Loucy (cell line): ENCODE results near the gene SLC52A1.

Source experiments
- H2AFZ ChIP-seq: fragments of 200-600 bp; sonication (generic); 2 replicates; pipeline ENCODE4 v1.6.0; 2016; ENCODE audit warnings: antibody characterized with exemption, mild to moderate bottlenecking, low read length, moderate library complexity
- H3F3A ChIP-seq: fragments of 200-600 bp; 2 replicates; pipeline ENCODE4 v1.6.0; 2016; ENCODE audit warnings: antibody characterized with exemption, low read depth, mild to moderate bottlenecking
- H3K27me3 ChIP-seq: fragments of 200-600 bp; sonication (generic); 2 replicates; pipeline ENCODE4 v1.6.1; 2014; ENCODE audit warnings: low read length, mild to moderate bottlenecking; ENCODE audit not compliant: insufficient read depth, poor library complexity, severe bottlenecking
- H3K36me3 ChIP-seq: fragments of 200-600 bp; sonication (generic); 2 replicates; pipeline ENCODE4 v1.6.1; 2016; ENCODE audit warnings: low read length; ENCODE audit not compliant: insufficient read depth
- H3K4me1 ChIP-seq: fragments of 200-600 bp; sonication (generic); 2 replicates; pipeline ENCODE4 v1.5.1; 2014; ENCODE audit warnings: low read length, mild to moderate bottlenecking; ENCODE audit not compliant: insufficient read depth, poor library complexity, severe bottlenecking
- H3K4me2 ChIP-seq: fragments of 200-600 bp; sonication (generic); 2 replicates; pipeline ENCODE4 v1.6.0; 2014; ENCODE audit warnings: antibody characterized with exemption, low read length, low read depth, mild to moderate bottlenecking; ENCODE audit not compliant: poor library complexity, severe bottlenecking
- H3K4me3 ChIP-seq: fragments of 200-600 bp; sonication (generic); 2 replicates; pipeline ENCODE4 v1.5.1; 2014; ENCODE audit warnings: low read length, mild to moderate bottlenecking, mixed read lengths; ENCODE audit not compliant: poor library complexity, severe bottlenecking
- H3K79me2 ChIP-seq: fragments of 200-600 bp; sonication (generic); 2 replicates; pipeline ENCODE4 v1.6.1; 2014; ENCODE audit warnings: low read length; ENCODE audit not compliant: insufficient read depth
- H3K9ac ChIP-seq: fragments of 200-600 bp; sonication (generic); 2 replicates; pipeline ENCODE4 v1.6.0; 2014; ENCODE audit warnings: mild to moderate bottlenecking, low read depth, low read length, moderate library complexity; ENCODE audit not compliant: poor library complexity, severe bottlenecking
- H3K9me2 ChIP-seq: fragments of 200-600 bp; sonication (generic); replicated peaks from 2 replicates; pipeline ENCODE4 v1.6.1; 2016; ENCODE audit warnings: low read depth, low read length, mixed read lengths
- H3K9me3 ChIP-seq: fragments of 200-600 bp; sonication (generic); 2 replicates; pipeline ENCODE4 v1.6.1; 2014; ENCODE audit warnings: mild to moderate bottlenecking, antibody characterized with exemption, low read length, low read depth; ENCODE audit not compliant: insufficient read depth
- H4K20me1 ChIP-seq: fragments of 200-600 bp; sonication (generic); 2 replicates; pipeline ENCODE4 v1.6.0; 2014; ENCODE audit warnings: antibody characterized with exemption, low read length, mild to moderate bottlenecking; ENCODE audit not compliant: insufficient read depth, poor library complexity, severe bottlenecking
- EZH2phosphoT487 ChIP-seq: fragments of 200-600 bp; IDR thresholded peaks from 2 replicates; pipeline ENCODE4 v1.6.1; 2018; ENCODE audit warnings: antibody characterized with exemption, mild to moderate bottlenecking, moderate library complexity, borderline replicate concordance
- TF ChIP-seq, protein P1 (sequence below): fragments of 200-600 bp; sonication (generic); conservative IDR thresholded peaks from 2 replicates; pipeline ENCODE4 v1.5.1; 2014; ENCODE audit warnings: mild to moderate bottlenecking, antibody characterized with exemption, low read length

SLC52A1 gene

DNA sequence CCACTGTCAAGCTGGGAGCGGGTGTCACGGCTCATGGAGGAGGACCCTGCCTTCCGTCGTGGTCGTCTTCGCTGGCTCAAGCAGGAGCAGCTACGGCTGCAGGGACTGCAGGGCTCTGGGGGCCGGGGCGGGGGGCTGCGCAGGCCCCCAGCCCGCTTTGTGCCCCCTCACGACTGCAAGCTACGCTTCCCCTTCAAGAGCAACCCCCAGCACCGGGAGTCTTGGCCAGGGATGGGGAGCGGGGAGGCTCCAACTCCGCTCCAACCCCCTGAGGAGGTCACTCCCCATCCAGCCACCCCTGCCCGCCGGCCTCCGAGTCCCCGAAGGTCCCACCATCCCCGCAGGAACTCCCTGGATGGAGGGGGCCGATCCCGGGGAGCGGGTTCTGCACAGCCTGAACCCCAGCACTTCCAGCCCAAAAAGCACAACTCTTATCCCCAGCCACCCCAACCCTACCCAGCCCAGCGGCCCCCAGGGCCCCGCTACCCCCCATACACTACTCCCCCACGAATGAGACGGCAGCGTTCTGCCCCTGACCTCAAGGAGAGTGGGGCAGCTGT lies 11.6 kb downstream of the SLC52A1 start:
- no peaks in the 10 kb centered on the region for H3K9me3 ChIP-seq
- H3K4me3 ChIP-seq, result no peak overlapping the region
- H2AFZ ChIP-seq, result no peak overlapping the region
- no peaks in the 10 kb centered on the region for H3K9me2 ChIP-seq
- no peak overlapping the region for H3K9ac ChIP-seq
- no peaks in the 10 kb centered on the region for H4K20me1 ChIP-seq
- H3K27me3 ChIP-seq, result no peaks in the 10 kb centered on the region
- H3K36me3 ChIP-seq, result peaks cover 7% of the 10 kb centered on the region; the same call in 1 of the 2 replicates
- no peaks in the 10 kb centered on the region for H3K79me2 ChIP-seq
- TF ChIP-seq, protein P1, sequence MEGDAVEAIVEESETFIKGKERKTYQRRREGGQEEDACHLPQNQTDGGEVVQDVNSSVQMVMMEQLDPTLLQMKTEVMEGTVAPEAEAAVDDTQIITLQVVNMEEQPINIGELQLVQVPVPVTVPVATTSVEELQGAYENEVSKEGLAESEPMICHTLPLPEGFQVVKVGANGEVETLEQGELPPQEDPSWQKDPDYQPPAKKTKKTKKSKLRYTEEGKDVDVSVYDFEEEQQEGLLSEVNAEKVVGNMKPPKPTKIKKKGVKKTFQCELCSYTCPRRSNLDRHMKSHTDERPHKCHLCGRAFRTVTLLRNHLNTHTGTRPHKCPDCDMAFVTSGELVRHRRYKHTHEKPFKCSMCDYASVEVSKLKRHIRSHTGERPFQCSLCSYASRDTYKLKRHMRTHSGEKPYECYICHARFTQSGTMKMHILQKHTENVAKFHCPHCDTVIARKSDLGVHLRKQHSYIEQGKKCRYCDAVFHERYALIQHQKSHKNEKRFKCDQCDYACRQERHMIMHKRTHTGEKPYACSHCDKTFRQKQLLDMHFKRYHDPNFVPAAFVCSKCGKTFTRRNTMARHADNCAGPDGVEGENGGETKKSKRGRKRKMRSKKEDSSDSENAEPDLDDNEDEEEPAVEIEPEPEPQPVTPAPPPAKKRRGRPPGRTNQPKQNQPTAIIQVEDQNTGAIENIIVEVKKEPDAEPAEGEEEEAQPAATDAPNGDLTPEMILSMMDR, result no peak
- TF ChIP-seq EZH2phosphoT487, result no peak
- no peak overlapping the region for H3K4me2 ChIP-seq
- H3K4me1 ChIP-seq, result no peaks in the 10 kb centered on the region
- no peaks in the 10 kb centered on the region for H3F3A ChIP-seq

DNA sequence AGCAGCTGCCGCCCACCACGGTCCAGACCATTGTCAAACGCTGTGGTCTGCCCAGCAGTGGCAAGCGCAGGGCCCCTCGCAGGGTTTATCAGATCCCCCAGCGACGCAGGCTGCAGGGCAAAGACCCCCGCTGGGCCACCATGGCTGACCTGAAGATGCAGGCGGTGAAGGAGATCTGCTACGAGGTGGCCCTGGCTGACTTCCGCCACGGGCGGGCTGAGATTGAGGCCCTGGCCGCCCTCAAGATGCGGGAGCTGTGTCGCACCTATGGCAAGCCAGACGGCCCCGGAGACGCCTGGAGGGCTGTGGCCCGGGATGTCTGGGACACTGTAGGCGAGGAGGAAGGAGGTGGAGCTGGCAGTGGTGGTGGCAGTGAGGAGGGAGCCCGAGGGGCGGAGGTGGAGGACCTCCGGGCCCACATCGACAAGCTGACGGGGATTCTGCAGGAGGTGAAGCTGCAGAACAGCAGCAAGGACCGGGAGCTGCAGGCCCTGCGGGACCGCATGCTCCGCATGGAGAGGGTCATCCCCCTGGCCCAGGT lies 13.0 kb downstream of the SLC52A1 start:
- Histone ChIP-seq H3F3A (no peaks in the 10 kb centered on the region), H3K9ac (no peak overlapping the region), H4K20me1 (no peaks in the 10 kb centered on the region), H3K79me2 (no peaks in the 10 kb centered on the region), H3K9me3 (no peaks in the 10 kb centered on the region), H3K27me3 (no peaks in the 10 kb centered on the region), H3K4me2 (no peak overlapping the region), H2AFZ (no peak overlapping the region), H3K4me3 (no peak overlapping the region), H3K9me2 (no peaks in the 10 kb centered on the region), H3K36me3 (peaks cover 7% of the 10 kb centered on the region; the same call in 1 of the 2 replicates), H3K4me1 (no peaks in the 10 kb centered on the region)
- TF ChIP-seq, protein P1, result no peak
- no peak for TF ChIP-seq EZH2phosphoT487

DNA sequence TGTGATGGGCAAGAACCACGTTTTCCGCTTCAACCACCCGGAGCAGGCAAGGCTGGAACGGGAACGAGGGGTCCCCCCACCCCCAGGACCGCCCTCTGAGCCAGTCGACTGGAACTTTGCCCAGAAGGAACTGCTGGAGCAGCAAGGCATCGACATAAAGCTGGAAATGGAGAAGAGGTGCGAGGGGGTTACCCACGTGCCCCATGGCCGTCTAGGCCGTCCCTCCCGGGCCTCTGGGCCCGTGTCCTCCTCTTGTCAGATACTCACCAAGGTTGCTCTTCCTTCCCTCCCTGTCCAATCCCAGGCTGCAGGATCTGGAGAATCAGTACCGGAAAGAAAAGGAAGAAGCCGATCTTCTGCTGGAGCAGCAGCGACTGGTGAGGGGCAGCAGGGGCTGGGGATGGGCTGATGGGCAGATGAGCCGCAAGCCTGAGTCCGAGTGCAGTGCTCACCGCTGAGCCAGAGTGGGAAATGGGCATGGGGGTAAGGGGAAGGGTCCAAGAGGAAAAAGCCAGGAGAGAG lies 14.7 kb downstream of the SLC52A1 start:
- Histone ChIP-seq H2AFZ (no peak overlapping the region), H3K79me2 (no peaks in the 10 kb centered on the region), H3K4me1 (no peaks in the 10 kb centered on the region), H3K4me2 (no peak overlapping the region), H4K20me1 (no peaks in the 10 kb centered on the region), H3K9me2 (no peaks in the 10 kb centered on the region), H3K9me3 (no peaks in the 10 kb centered on the region), H3K4me3 (no peak overlapping the region), H3K9ac (no peak overlapping the region), H3F3A (no peaks in the 10 kb centered on the region), H3K27me3 (no peaks in the 10 kb centered on the region), H3K36me3 (peaks cover 7% of the 10 kb centered on the region; the same call in 1 of the 2 replicates)
- no peak for TF ChIP-seq EZH2phosphoT487
- TF ChIP-seq, protein P1, result no peak
